ENCODE data around the gene PANK1.

The PANK1 gene

GRCh38 chr10:89582022-89582421 lies 63.0 kb downstream of the PANK1 start:
- no peak for TF ChIP-seq CTCF (IDR thresholded peaks at IDR 0.05)

- TF ChIP-seq CTCF (IDR thresholded peaks at IDR 0.05), result no peak
Measured at GRCh38 chr10:89580243-89580642, 64.8 kb downstream of the PANK1 start.

- TF ChIP-seq CTCF (IDR thresholded peaks at IDR 0.05), result no peak
Measured at GRCh38 chr10:89576696-89577095, 68.3 kb downstream of the PANK1 start.

GRCh38 chr10:89576022-89576421 lies 69.0 kb downstream of the PANK1 start:
- no peak for TF ChIP-seq CTCF (IDR thresholded peaks at IDR 0.05)

- no peak for TF ChIP-seq CTCF (IDR thresholded peaks at IDR 0.05)
Measured at GRCh38 chr10:89575031-89575430, 70.0 kb downstream of the PANK1 start.

GRCh38 chr10:89574368-89574767 lies 70.7 kb downstream of the PANK1 start:
- TF ChIP-seq CTCF (IDR thresholded peaks at IDR 0.05), result no peak

- no peak for TF ChIP-seq CTCF (IDR thresholded peaks at IDR 0.05)
Measured at GRCh38 chr10:89567576-89568245, 77.3 kb downstream of the PANK1 start.

GRCh38 chr10:89566992-89567391 lies 78.0 kb downstream of the PANK1 start:
- no peak for TF ChIP-seq CTCF (IDR thresholded peaks at IDR 0.05)

Data from LNCAP (cell line).